Brain pericyte (primary cell): ENCODE results near the gene SH2D4B.

Source experiments
- DNase-seq: peaks from one replicate; pipeline ENCODE4 v3.0.0-alpha.2; 2012; ENCODE audit warnings: low read depth, low spot score

The SH2D4B gene

DNA sequence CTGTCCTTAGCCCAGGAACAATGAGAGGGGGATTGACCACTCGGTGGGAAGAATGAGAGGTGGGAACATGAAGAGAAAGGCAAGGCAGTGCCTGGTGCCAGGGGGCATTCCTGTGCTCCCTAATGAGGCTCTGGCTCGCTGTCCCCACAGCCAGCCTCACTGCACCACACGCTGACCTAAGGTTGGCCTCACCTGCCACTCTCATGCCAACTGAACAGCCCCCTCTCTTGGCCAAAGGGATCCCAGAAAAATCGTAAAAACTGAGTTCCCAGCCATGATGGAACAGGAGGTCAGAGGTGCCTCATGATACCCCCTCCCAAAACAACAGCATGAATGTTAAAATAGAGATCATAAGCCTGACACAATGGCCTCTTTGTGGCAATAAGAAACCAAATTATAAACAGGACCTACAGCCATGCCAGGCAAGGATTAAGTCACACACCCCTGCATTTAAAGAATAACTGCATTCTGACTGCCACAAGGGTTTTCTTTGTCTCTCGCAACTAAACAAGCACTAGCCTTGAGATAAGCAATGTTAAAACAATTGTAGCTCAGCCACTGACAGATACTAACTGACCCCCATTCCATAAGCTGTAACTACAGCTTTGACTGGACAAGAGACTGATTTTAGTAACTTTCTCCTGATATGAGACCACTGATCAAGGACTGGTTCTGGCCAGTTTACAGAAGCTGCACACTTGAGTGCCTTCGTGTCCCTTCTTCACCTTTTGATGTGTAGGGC lies 149.2 kb downstream of the SH2D4B start:
- no peak for DNase-seq

DNA sequence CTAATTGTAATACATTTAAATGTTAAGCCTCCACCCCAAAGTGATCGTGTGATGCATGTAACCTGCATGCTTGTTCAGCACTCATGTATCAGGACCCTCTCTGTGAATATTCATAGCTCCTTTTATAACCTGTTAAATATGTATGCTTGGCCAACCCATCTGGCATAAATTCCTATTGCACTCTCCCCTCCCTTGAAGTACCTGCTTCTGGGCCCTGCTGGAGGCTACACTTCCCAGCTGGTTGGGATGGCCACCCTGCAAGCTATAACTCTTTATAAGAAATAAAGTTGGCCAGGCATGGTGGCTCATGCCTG lies 149.7 kb downstream of the SH2D4B start:
- no peak for DNase-seq

DNA sequence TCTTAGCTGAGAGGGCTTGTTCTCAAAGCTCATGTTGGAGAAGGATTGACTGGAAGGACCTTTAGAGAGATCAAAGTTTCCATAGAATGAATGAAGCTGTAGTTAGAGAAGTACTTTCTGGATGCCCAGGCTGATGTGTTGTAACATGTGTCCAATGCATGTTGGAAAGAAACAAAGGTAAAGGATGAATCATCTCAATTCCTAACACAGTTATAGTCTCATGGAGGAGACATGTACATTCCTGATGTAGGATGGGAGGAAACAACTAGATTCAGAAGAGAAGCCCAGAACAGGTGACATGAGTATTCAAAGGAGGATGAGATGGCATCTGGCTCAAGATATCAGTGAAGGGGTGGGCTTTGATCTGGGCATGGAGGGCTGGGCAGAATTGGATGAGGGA lies 152.7 kb downstream of the SH2D4B start:
- DNase-seq: no peak

DNA sequence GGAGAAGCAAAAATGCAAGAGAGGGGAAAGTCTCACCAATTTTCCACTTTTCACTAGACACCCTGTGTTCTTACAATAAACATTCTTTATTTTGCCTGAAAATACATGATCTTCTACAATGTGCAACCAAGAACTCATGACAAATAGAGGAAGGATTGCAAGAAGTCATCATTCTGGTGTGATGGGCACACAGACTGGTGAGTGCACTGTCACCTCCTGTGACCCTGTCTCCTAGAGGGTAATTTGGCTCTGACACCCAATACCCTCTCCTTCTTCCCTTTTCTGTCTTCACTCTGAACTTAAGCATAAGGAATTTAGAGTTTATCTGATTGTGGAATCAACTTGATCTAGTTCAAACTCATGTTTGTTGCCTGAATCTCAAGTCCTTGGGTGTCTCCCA lies 153.7 kb downstream of the SH2D4B start:
- no peak for DNase-seq

DNA sequence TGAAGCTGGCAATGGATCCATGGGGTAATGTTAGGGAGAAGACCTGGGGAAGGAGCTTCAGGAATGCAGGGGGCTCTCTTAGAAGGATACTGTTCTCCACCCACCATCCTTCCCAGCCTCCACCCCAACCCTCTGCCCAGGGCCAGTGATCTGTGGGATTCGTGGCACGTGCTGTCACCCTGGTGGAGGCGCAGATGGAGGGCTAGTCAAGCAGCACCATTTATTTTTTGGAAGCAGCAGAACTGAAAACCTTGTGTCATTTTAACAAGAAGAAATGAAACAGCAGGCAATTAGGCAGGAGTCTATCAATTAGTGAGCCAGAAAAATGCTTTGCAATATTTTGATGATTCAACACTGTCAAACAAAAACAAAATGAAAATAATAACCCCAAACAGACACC lies 155.9 kb downstream of the SH2D4B start:
- no peak for DNase-seq

DNA sequence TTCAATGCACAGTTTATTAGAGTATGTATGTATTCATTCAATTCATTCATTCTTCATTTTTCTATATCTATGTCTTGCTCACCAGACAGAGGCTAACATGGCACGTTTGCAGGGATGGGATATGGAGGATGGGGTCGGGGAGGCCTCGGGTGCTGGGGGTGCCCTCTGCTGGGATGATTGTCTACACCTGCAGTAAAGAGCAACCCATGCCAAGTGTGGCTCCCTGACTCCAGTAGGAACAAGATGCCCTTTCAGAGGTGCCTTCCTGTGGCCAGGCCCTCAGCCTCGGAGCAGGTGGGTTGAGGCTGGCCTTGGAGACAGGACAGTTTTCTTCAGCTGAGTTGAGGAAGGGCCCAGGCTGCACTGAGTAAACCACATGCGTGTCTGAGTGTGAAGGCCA lies 157.2 kb downstream of the SH2D4B start:
- DNase-seq: no peak
